SK-N-SH treated with all-trans-retinoic acid at 6 μM for 48 hours (cell line): ENCODE results near the gene KIAA0753.

Experiments
- ATAC-seq: fragments of 200-7000 bp; cut with Tn5 transposase; 3 replicates; pipeline ENCODE4 v1.9.1; 2020; ENCODE audit warnings: mild to moderate bottlenecking, moderate library complexity
- ARNTL ChIP-seq: fragments of 450-650 bp; formaldehyde crosslinking; IDR thresholded peaks from 2 replicates; pipeline ENCODE4 v1.5.0; 2020; ENCODE audit warnings: low read depth, mild to moderate bottlenecking, moderate library complexity, borderline replicate concordance
- BACH2 ChIP-seq: fragments of 250-450 bp; sonication (Bioruptor Pico); IDR thresholded peaks from 2 replicates; pipeline ENCODE4 v1.9.0; 2021; ENCODE audit warnings: mild to moderate bottlenecking, borderline replicate concordance
- CSRNP3 ChIP-seq: fragments of 250-450 bp; sonication (Bioruptor Pico); IDR thresholded peaks from 2 replicates; pipeline ENCODE4 v1.5.1; 2021; ENCODE audit warnings: mild to moderate bottlenecking, moderate library complexity
- ESRRG ChIP-seq: fragments of 250-450 bp; sonication (Bioruptor Pico); IDR thresholded peaks from 2 replicates; pipeline ENCODE4 v1.6.1; 2021; ENCODE audit warnings: mild to moderate bottlenecking
- GLIS3 ChIP-seq: fragments of 250-450 bp; sonication (Bioruptor Pico); IDR thresholded peaks from 2 replicates; pipeline ENCODE4 v1.5.0; 2020; ENCODE audit warnings: mild to moderate bottlenecking, moderate library complexity
- ISL1 ChIP-seq: fragments of 250-450 bp; sonication (Bioruptor Pico); IDR thresholded peaks from 2 replicates; pipeline ENCODE4 v2.1.2; 2022; ENCODE audit warnings: mild to moderate bottlenecking, moderate library complexity
- OSR1 ChIP-seq: fragments of 250-450 bp; sonication (Bioruptor Pico); IDR thresholded peaks from 2 replicates; pipeline ENCODE4 v1.8.0; 2022; ENCODE audit warnings: moderate library complexity, mild to moderate bottlenecking, inconsistent platforms
- POU6F1 ChIP-seq: fragments of 250-450 bp; sonication (Bioruptor Pico); IDR thresholded peaks from 2 replicates; pipeline ENCODE4 v1.8.0; 2021; ENCODE audit warnings: low read depth, mild to moderate bottlenecking, moderate library complexity, borderline replicate concordance
- PPARA ChIP-seq: fragments of 250-450 bp; sonication (Bioruptor Pico); IDR thresholded peaks from 2 replicates; pipeline ENCODE4 v1.5.0; 2020; ENCODE audit warnings: mild to moderate bottlenecking, borderline replicate concordance
- RARB ChIP-seq: fragments of 250-450 bp; sonication (Bioruptor Pico); IDR thresholded peaks from 2 replicates; pipeline ENCODE4 v1.8.0; 2021; ENCODE audit warnings: mild to moderate bottlenecking, moderate library complexity
- SNAI2 ChIP-seq: fragments of 250-450 bp; sonication (Bioruptor Pico); IDR thresholded peaks from 2 replicates; pipeline ENCODE4 v1.5.0; 2020; ENCODE audit warnings: mild to moderate bottlenecking, moderate library complexity
- TCF4 ChIP-seq: fragments of 250-450 bp; sonication (Bioruptor Pico); IDR thresholded peaks from 2 replicates; pipeline ENCODE4 v1.8.0; 2021; ENCODE audit warnings: mild to moderate bottlenecking, moderate library complexity, borderline replicate concordance
- TOX ChIP-seq: fragments of 250-450 bp; sonication (Bioruptor Pico); IDR thresholded peaks from 2 replicates; pipeline ENCODE4 v1.8.0; 2021; ENCODE audit warnings: mild to moderate bottlenecking, moderate library complexity, borderline replicate concordance
- ZC3H10 ChIP-seq: fragments of 250-450 bp; sonication (Bioruptor Pico); IDR thresholded peaks from 2 replicates; pipeline ENCODE4 v1.5.1; 2021; ENCODE audit warnings: mild to moderate bottlenecking, moderate library complexity
- ZFP3 ChIP-seq: fragments of 250-450 bp; sonication (Bioruptor Pico); IDR thresholded peaks from 2 replicates; pipeline ENCODE4 v1.5.0; 2020; ENCODE audit warnings: mild to moderate bottlenecking, moderate library complexity
- ZFP30 ChIP-seq: fragments of 450-650 bp; formaldehyde crosslinking; IDR thresholded peaks from 2 replicates; pipeline ENCODE4 v1.5.0; 2022; ENCODE audit warnings: mild to moderate bottlenecking, moderate library complexity
- ZNF565 ChIP-seq: fragments of 450-650 bp; formaldehyde crosslinking; conservative IDR thresholded peaks from 2 replicates; pipeline ENCODE4 v1.5.0; 2020; ENCODE audit warnings: low read depth, mild to moderate bottlenecking, moderate library complexity
- ZNF70 ChIP-seq: fragments of 450-650 bp; formaldehyde crosslinking; IDR thresholded peaks from 2 replicates; pipeline ENCODE4 v1.5.0; 2020; ENCODE audit warnings: mild to moderate bottlenecking, moderate library complexity
- ZNF8 ChIP-seq: fragments of 450-650 bp; formaldehyde crosslinking; IDR thresholded peaks from 2 replicates; pipeline ENCODE4 v1.5.0; 2020; ENCODE audit warnings: mild to moderate bottlenecking, moderate library complexity
- TF ChIP-seq, protein P1 (sequence below): fragments of 250-450 bp; sonication (Bioruptor Pico); IDR thresholded peaks from 2 replicates; pipeline ENCODE4 v1.5.1; 2020; ENCODE audit warnings: low read depth, mild to moderate bottlenecking, moderate library complexity
- TF ChIP-seq, protein P2 (sequence below): fragments of 250-450 bp; sonication (Bioruptor Pico); IDR thresholded peaks from 2 replicates; pipeline ENCODE4 v1.8.0; 2020; ENCODE audit warnings: mild to moderate bottlenecking, moderate library complexity, borderline replicate concordance

KIAA0753 gene

DNA sequence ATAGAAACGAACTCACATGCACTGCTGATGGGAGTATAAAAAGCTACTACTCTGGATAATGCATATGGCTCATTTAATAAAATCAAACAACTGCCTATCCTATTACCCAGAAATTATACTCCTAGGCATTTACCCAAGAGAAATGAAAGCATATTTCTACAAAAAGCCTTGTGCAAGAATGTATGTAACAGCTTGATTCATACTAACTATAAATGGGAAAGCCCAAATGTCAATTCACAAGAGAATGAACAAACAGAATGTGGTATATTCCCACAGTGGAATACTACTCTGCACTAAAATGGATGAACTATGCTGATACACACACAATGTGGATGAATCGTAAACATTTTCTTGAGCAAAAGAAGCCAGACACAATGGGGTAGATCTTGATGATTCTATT is 38.4 kb downstream of the KIAA0753 start:
- ATAC-seq = no peak
- TF ChIP-seq ZFP3 = no peak
- no peak for TF ChIP-seq BACH2
- TF ChIP-seq, all 23 proteins: peak for 0

DNA sequence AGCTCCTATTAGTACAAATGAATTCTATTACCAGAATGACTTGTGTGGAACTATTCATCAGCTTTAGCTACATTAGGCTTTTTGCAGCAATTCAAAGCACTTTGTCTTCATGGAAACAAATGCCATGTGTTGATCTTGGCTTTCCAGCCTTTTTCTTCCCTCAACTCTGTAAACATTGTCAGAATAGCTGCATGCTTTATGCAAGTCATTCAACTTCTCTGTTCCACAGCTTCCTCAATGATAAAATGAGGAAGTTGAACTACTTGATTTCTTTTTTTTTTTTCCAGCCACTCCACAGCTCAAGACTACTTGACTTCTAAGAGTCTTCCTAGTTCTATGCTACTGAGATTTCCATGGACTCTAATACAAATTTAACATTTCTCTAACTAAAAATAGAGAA is 41.1 kb downstream of the KIAA0753 start:
- ATAC-seq = no peak
- TF ChIP-seq BACH2 (no peak), TOX (CRISPR knock-in tag) (no peak), POU6F1 (no peak), ZFP30 (CRISPR knock-in tag) (no peak), GLIS3 (CRISPR knock-in tag) (no peak), ESRRG (CRISPR knock-in tag) (no peak), ZNF70 (no peak)

- no peak for ATAC-seq
- no peak for TF ChIP-seq ZFP3
- no peak for TF ChIP-seq ZNF8 (CRISPR knock-in tag)
- no peak for TF ChIP-seq ZNF565 (CRISPR knock-in tag)
- TF ChIP-seq ISL1 (CRISPR knock-in tag) = no peak
- no peak for TF ChIP-seq RARB (CRISPR knock-in tag)
- no peak for TF ChIP-seq PPARA (CRISPR knock-in tag)
- TF ChIP-seq, protein P1, sequence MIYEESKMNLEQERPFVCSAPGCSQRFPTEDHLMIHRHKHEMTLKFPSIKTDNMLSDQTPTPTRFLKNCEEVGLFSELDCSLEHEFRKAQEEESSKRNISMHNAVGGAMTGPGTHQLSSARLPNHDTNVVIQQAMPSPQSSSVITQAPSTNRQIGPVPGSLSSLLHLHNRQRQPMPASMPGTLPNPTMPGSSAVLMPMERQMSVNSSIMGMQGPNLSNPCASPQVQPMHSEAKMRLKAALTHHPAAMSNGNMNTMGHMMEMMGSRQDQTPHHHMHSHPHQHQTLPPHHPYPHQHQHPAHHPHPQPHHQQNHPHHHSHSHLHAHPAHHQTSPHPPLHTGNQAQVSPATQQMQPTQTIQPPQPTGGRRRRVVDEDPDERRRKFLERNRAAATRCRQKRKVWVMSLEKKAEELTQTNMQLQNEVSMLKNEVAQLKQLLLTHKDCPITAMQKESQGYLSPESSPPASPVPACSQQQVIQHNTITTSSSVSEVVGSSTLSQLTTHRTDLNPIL (CRISPR knock-in tag) = no peak
- TF ChIP-seq CSRNP3 (CRISPR knock-in tag) = no peak
- no peak for TF ChIP-seq BACH2
- no peak for TF ChIP-seq TOX (CRISPR knock-in tag)
- no peak for TF ChIP-seq POU6F1
- TF ChIP-seq, protein P2, sequence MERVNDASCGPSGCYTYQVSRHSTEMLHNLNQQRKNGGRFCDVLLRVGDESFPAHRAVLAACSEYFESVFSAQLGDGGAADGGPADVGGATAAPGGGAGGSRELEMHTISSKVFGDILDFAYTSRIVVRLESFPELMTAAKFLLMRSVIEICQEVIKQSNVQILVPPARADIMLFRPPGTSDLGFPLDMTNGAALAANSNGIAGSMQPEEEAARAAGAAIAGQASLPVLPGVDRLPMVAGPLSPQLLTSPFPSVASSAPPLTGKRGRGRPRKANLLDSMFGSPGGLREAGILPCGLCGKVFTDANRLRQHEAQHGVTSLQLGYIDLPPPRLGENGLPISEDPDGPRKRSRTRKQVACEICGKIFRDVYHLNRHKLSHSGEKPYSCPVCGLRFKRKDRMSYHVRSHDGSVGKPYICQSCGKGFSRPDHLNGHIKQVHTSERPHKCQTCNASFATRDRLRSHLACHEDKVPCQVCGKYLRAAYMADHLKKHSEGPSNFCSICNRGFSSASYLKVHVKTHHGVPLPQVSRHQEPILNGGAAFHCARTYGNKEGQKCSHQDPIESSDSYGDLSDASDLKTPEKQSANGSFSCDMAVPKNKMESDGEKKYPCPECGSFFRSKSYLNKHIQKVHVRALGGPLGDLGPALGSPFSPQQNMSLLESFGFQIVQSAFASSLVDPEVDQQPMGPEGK (CRISPR knock-in tag) = no peak
- no peak for TF ChIP-seq ZC3H10 (CRISPR knock-in tag)
- TF ChIP-seq OSR1 (CRISPR knock-in tag) = no peak
- TF ChIP-seq GLIS3 (CRISPR knock-in tag) = no peak
These were observed 42.8 kb downstream of the KIAA0753 start for GRCh38 chr17:6597727-6598126.

DNA sequence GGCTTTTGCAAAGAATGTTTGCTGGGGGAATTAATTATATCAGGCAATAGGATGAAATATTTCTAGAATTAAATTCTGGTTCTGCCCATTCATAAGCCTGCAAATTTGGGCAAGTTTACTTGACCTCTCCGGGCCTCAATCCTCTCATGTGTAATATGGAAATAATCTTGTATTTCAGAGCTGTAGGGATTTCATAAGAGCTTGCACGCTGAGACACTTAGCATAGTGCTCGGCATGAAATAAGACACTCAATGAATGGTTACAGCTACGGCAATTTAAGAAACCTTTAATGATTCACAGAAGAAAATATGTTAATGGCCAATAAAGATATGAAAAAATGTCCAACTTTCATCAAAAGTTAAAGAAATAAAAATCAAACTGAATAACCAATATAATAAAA is 43.6 kb downstream of the KIAA0753 start:
- ATAC-seq = no peak
- no peak for TF ChIP-seq ZNF8 (CRISPR knock-in tag)
- TF ChIP-seq SNAI2 = no peak
- no peak for TF ChIP-seq ISL1 (CRISPR knock-in tag)
- TF ChIP-seq CSRNP3 (CRISPR knock-in tag) = no peak
- TF ChIP-seq ZFP30 (CRISPR knock-in tag) = no peak
- no peak for TF ChIP-seq ZFP3
- no peak for TF ChIP-seq POU6F1
- no peak for TF ChIP-seq ARNTL (CRISPR knock-in tag)
- TF ChIP-seq TOX (CRISPR knock-in tag) = no peak
- TF ChIP-seq TCF4 (CRISPR knock-in tag) = no peak
- TF ChIP-seq ZNF565 (CRISPR knock-in tag) = no peak
- TF ChIP-seq, protein P2 (CRISPR knock-in tag) = no peak
- TF ChIP-seq ESRRG (CRISPR knock-in tag) = no peak
- TF ChIP-seq, protein P1 (CRISPR knock-in tag) = no peak
- no peak for TF ChIP-seq PPARA (CRISPR knock-in tag)
